Measurements from ENCODE around the gene SASH1.
A peak's percentile ranks its signal among the peaks of the same experiment; 100 is the strongest.

SASH1 gene

GRCh38 chr6:148529010-148529409 is 186.4 kb downstream of the SASH1 start:
- Histone ChIP-seq H3K27ac (ENCODE audit: low read length) (no peak overlapping the region), H3K9me3 (ENCODE audit: control insufficient read depth in 1 of 2, low read length in 2 of 2) (no peaks in the 10 kb centered on the region), H3K27me3 (ENCODE audit: low read depth, low read length) (no peaks in the 10 kb centered on the region), H3K4me3 (ENCODE audit: low read depth in 1 of 2, low read length in 2 of 2) (no peak overlapping the region), H3K4me1 (ENCODE audit: control insufficient read depth in 1 of 2, insufficient read depth in 2 of 2, low read length in 2 of 2) (peaks cover 4 to 7% of the 10 kb centered on the region in 2 donors), H3K36me3 (ENCODE audit: control insufficient read depth in 1 of 2, insufficient read depth in 2 of 2, low read length in 2 of 2) (peaks cover 36 to 47% of the 10 kb centered on the region in 2 donors)

- no peaks in the 10 kb centered on the region for H3K27me3 ChIP-seq (ENCODE audit: low read depth, low read length)
- peaks cover 46 to 49% of the 10 kb centered on the region in 2 donors for H3K36me3 ChIP-seq (ENCODE audit: control insufficient read depth in 1 of 2, insufficient read depth in 2 of 2, low read length in 2 of 2)
- H3K4me3 ChIP-seq (ENCODE audit: low read depth in 1 of 2, low read length in 2 of 2), result peak overlapping the region in 1 of 2 donors; percentile 19
- peaks cover under 1 to 3% of the 10 kb centered on the region in 2 donors for H3K4me1 ChIP-seq (ENCODE audit: control insufficient read depth in 1 of 2, insufficient read depth in 2 of 2, low read length in 2 of 2)
- no peaks in the 10 kb centered on the region for H3K9me3 ChIP-seq (ENCODE audit: control insufficient read depth in 1 of 2, low read length in 2 of 2)
- H3K27ac ChIP-seq (ENCODE audit: low read length), result peak overlapping the region; percentile 60
Observed at GRCh38 chr6:148530394-148530953, 187.8 kb downstream of the SASH1 start.

GRCh38 chr6:148530976-148531375 is 188.3 kb downstream of the SASH1 start:
- no peak overlapping the region for H3K4me3 ChIP-seq (ENCODE audit: low read depth in 1 of 2, low read length in 2 of 2)
- H3K36me3 ChIP-seq (ENCODE audit: control insufficient read depth in 1 of 2, insufficient read depth in 2 of 2, low read length in 2 of 2), result peaks cover 48% of the 10 kb centered on the region in 2 donors
- H3K27me3 ChIP-seq (ENCODE audit: low read depth, low read length), result no peaks in the 10 kb centered on the region
- H3K9me3 ChIP-seq (ENCODE audit: control insufficient read depth in 1 of 2, low read length in 2 of 2), result no peaks in the 10 kb centered on the region
- H3K4me1 ChIP-seq (ENCODE audit: control insufficient read depth in 1 of 2, insufficient read depth in 2 of 2, low read length in 2 of 2), result no peaks in the 10 kb centered on the region
- H3K27ac ChIP-seq (ENCODE audit: low read length), result peak overlapping the region; percentile 60

- Histone ChIP-seq H3K27me3 (ENCODE audit: low read depth, low read length) (no peaks in the 10 kb centered on the region), H3K36me3 (ENCODE audit: control insufficient read depth in 1 of 2, insufficient read depth in 2 of 2, low read length in 2 of 2) (peaks cover 48 to 56% of the 10 kb centered on the region in 2 donors), H3K27ac (ENCODE audit: low read length) (no peak overlapping the region), H3K4me1 (ENCODE audit: control insufficient read depth in 1 of 2, insufficient read depth in 2 of 2, low read length in 2 of 2) (no peaks in the 10 kb centered on the region), H3K4me3 (ENCODE audit: low read depth in 1 of 2, low read length in 2 of 2) (no peak overlapping the region), H3K9me3 (ENCODE audit: control insufficient read depth in 1 of 2, low read length in 2 of 2) (no peaks in the 10 kb centered on the region)
Observed at GRCh38 chr6:148532698-148533097, 190.1 kb downstream of the SASH1 start.

GRCh38 chr6:148533309-148534107 is 190.9 kb downstream of the SASH1 start:
- no peak overlapping the region for H3K4me3 ChIP-seq (ENCODE audit: low read depth in 1 of 2, low read length in 2 of 2)
- H3K4me1 ChIP-seq (ENCODE audit: control insufficient read depth in 1 of 2, insufficient read depth in 2 of 2, low read length in 2 of 2), result peaks cover 0 to 4% of the 10 kb centered on the region in 2 donors
- peaks cover 43 to 58% of the 10 kb centered on the region in 2 donors for H3K36me3 ChIP-seq (ENCODE audit: control insufficient read depth in 1 of 2, insufficient read depth in 2 of 2, low read length in 2 of 2)
- no peak overlapping the region for H3K27ac ChIP-seq (ENCODE audit: low read length)
- no peaks in the 10 kb centered on the region for H3K9me3 ChIP-seq (ENCODE audit: control insufficient read depth in 1 of 2, low read length in 2 of 2)
- no peaks in the 10 kb centered on the region for H3K27me3 ChIP-seq (ENCODE audit: low read depth, low read length)

GRCh38 chr6:148534871-148535270 is 192.2 kb downstream of the SASH1 start:
- Histone ChIP-seq H3K27me3 (ENCODE audit: low read depth, low read length) (no peaks in the 10 kb centered on the region), H3K27ac (ENCODE audit: low read length) (no peak overlapping the region), H3K9me3 (ENCODE audit: control insufficient read depth in 1 of 2, low read length in 2 of 2) (no peaks in the 10 kb centered on the region), H3K4me1 (ENCODE audit: control insufficient read depth in 1 of 2, insufficient read depth in 2 of 2, low read length in 2 of 2) (peaks cover 0 to 4% of the 10 kb centered on the region in 2 donors), H3K4me3 (ENCODE audit: low read depth in 1 of 2, low read length in 2 of 2) (no peak overlapping the region), H3K36me3 (ENCODE audit: control insufficient read depth in 1 of 2, insufficient read depth in 2 of 2, low read length in 2 of 2) (peaks cover 48 to 60% of the 10 kb centered on the region in 2 donors)

- no peak overlapping the region for H3K4me3 ChIP-seq (ENCODE audit: low read depth in 1 of 2, low read length in 2 of 2)
- H3K36me3 ChIP-seq (ENCODE audit: control insufficient read depth in 1 of 2, insufficient read depth in 2 of 2, low read length in 2 of 2), result peaks cover 53 to 62% of the 10 kb centered on the region in 2 donors
- H3K27me3 ChIP-seq (ENCODE audit: low read depth, low read length), result no peaks in the 10 kb centered on the region
- H3K27ac ChIP-seq (ENCODE audit: low read length), result no peak overlapping the region
- peaks cover 0 to 4% of the 10 kb centered on the region in 2 donors for H3K4me1 ChIP-seq (ENCODE audit: control insufficient read depth in 1 of 2, insufficient read depth in 2 of 2, low read length in 2 of 2)
- no peaks in the 10 kb centered on the region for H3K9me3 ChIP-seq (ENCODE audit: control insufficient read depth in 1 of 2, low read length in 2 of 2)
Observed at GRCh38 chr6:148535381-148535780, 192.7 kb downstream of the SASH1 start.

GRCh38 chr6:148535976-148536375 is 193.3 kb downstream of the SASH1 start:
- Histone ChIP-seq H3K36me3 (ENCODE audit: control insufficient read depth in 1 of 2, insufficient read depth in 2 of 2, low read length in 2 of 2) (peaks cover 59 to 63% of the 10 kb centered on the region in 2 donors), H3K4me3 (ENCODE audit: low read depth in 1 of 2, low read length in 2 of 2) (no peak overlapping the region), H3K27me3 (ENCODE audit: low read depth, low read length) (no peaks in the 10 kb centered on the region), H3K4me1 (ENCODE audit: control insufficient read depth in 1 of 2, insufficient read depth in 2 of 2, low read length in 2 of 2) (peaks cover 0 to 4% of the 10 kb centered on the region in 2 donors), H3K27ac (ENCODE audit: low read length) (no peak overlapping the region), H3K9me3 (ENCODE audit: control insufficient read depth in 1 of 2, low read length in 2 of 2) (no peaks in the 10 kb centered on the region)

- peaks cover 56 to 64% of the 10 kb centered on the region in 2 donors for H3K36me3 ChIP-seq (ENCODE audit: control insufficient read depth in 1 of 2, insufficient read depth in 2 of 2, low read length in 2 of 2)
- no peaks in the 10 kb centered on the region for H3K27me3 ChIP-seq (ENCODE audit: low read depth, low read length)
- H3K4me1 ChIP-seq (ENCODE audit: control insufficient read depth in 1 of 2, insufficient read depth in 2 of 2, low read length in 2 of 2), result peaks cover 0 to 4% of the 10 kb centered on the region in 2 donors
- H3K27ac ChIP-seq (ENCODE audit: low read length), result no peak overlapping the region
- no peak overlapping the region for H3K4me3 ChIP-seq (ENCODE audit: low read depth in 1 of 2, low read length in 2 of 2)
- no peaks in the 10 kb centered on the region for H3K9me3 ChIP-seq (ENCODE audit: control insufficient read depth in 1 of 2, low read length in 2 of 2)
Observed at GRCh38 chr6:148538261-148539190, 195.9 kb downstream of the SASH1 start.

GRCh38 chr6:148543540-148543939 is 200.9 kb downstream of the SASH1 start:
- H3K36me3 ChIP-seq (ENCODE audit: control insufficient read depth in 1 of 2, insufficient read depth in 2 of 2, low read length in 2 of 2), result peaks cover 54 to 56% of the 10 kb centered on the region in 2 donors

GRCh38 chr6:148544421-148544820 is 201.8 kb downstream of the SASH1 start:
- no peak overlapping the region for H3K27ac ChIP-seq (ENCODE audit: low read length)

More at GRCh38 chr6:148543540-148543939, 200.9 kb downstream of the SASH1 start:
- Histone ChIP-seq H3K4me3 (ENCODE audit: low read depth in 1 of 2, low read length in 2 of 2) (no peak overlapping the region), H3K4me1 (ENCODE audit: control insufficient read depth in 1 of 2, insufficient read depth in 2 of 2, low read length in 2 of 2) (peaks cover 0 to 5% of the 10 kb centered on the region in 2 donors), H3K27me3 (ENCODE audit: low read depth, low read length) (no peaks in the 10 kb centered on the region), H3K9me3 (ENCODE audit: control insufficient read depth in 1 of 2, low read length in 2 of 2) (no peaks in the 10 kb centered on the region), H3K27ac (ENCODE audit: low read length) (no peak overlapping the region)

More at GRCh38 chr6:148544421-148544820, 201.8 kb downstream of the SASH1 start:
- no peaks in the 10 kb centered on the region for H3K9me3 ChIP-seq (ENCODE audit: control insufficient read depth in 1 of 2, low read length in 2 of 2)
- no peaks in the 10 kb centered on the region for H3K27me3 ChIP-seq (ENCODE audit: low read depth, low read length)
- peaks cover 0 to 7% of the 10 kb centered on the region in 2 donors for H3K4me1 ChIP-seq (ENCODE audit: control insufficient read depth in 1 of 2, insufficient read depth in 2 of 2, low read length in 2 of 2)
- peaks cover 52 to 62% of the 10 kb centered on the region in 2 donors for H3K36me3 ChIP-seq (ENCODE audit: control insufficient read depth in 1 of 2, insufficient read depth in 2 of 2, low read length in 2 of 2)
- no peak overlapping the region for H3K4me3 ChIP-seq (ENCODE audit: low read depth in 1 of 2, low read length in 2 of 2)
